Common myeloid progenitor, CD34-positive (primary cell): ENCODE measurements around the gene SLC28A2.

ENCODE experiments used
- CTCF ChIA-PET: fragments of 350-600 bp; sonication (Branson Sonifier 250); formaldehyde crosslinking; loops from one replicate; lab custom pipeline; 2021; ENCODE audit warnings: antibody characterized with exemption; lab: Charles Lee
- POLR2A ChIA-PET: fragments of 350-600 bp; sonication (Branson Sonifier 250); formaldehyde crosslinking; loops from one replicate; lab custom pipeline; 2021; ENCODE audit warnings: antibody characterized with exemption; lab: Charles Lee
- DNase-seq, 3 donors: peaks; one replicate each; pipeline versions ENCODE4 v3.0.0 to v3.0.0-alpha.2; 2013
- H3K27ac ChIP-seq, 2 experiments: 1 replicate in 1 of 2; 2 replicates in 1 of 2; pipeline ENCODE4 v1.7.0; 2013; ENCODE audit warnings: inconsistent platforms in 2 of 2, low read length in 2 of 2, mild to moderate bottlenecking in 2 of 2, low read depth in 1 of 2, moderate library complexity in 1 of 2; ENCODE audit not compliant: severe bottlenecking in 2 of 2, insufficient read depth in 1 of 2, poor library complexity in 1 of 2
- H3K27me3 ChIP-seq, 5 experiments: replicated peaks in 2 of 5; 1 replicate in 3 of 5; 2 replicates in 2 of 5; pipeline versions ENCODE4 v1.6.1 to v1.7.0; 2013; ENCODE audit warnings: low read length in 4 of 5, mild to moderate bottlenecking in 2 of 5, moderate library complexity in 2 of 5, inconsistent platforms in 1 of 5; ENCODE audit not compliant: insufficient read depth in 5 of 5, control insufficient read depth in 4 of 5
- H3K36me3 ChIP-seq, 4 experiments: 1 replicate in 2 of 4; 2 replicates in 2 of 4; pipeline versions ENCODE4 v1.6.1 to v1.7.0; 2013; ENCODE audit warnings: low read length in 3 of 4, control low read depth in 1 of 4, mild to moderate bottlenecking in 1 of 4; ENCODE audit not compliant: control insufficient read depth in 4 of 4, insufficient read depth in 4 of 4
- H3K4me1 ChIP-seq, 4 experiments: 1 replicate in 3 of 4; 2 replicates in 1 of 4; pipeline versions ENCODE4 v1.6.1 to v1.7.1; 2013; ENCODE audit warnings: low read length in 3 of 4, mild to moderate bottlenecking in 3 of 4, control low read depth in 1 of 4, inconsistent platforms in 1 of 4, moderate library complexity in 1 of 4; ENCODE audit not compliant: control insufficient read depth in 4 of 4, insufficient read depth in 4 of 4; ENCODE audit errors: control extremely low read depth in 1 of 4
- H3K4me3 ChIP-seq, 7 experiments: 1 replicate in 4 of 7; 2 replicates in 3 of 7; pipeline versions ENCODE4 v1.5.1 to v1.7.0; 2013; ENCODE audit warnings: mild to moderate bottlenecking in 7 of 7, low read length in 6 of 7, moderate library complexity in 6 of 7, inconsistent platforms in 2 of 7, low read depth in 2 of 7, control low read depth in 1 of 7; ENCODE audit not compliant: insufficient read depth in 4 of 7, control insufficient read depth in 1 of 7; ENCODE audit errors: extremely low read depth in 1 of 7
- H3K9me3 ChIP-seq, 5 experiments: 1 replicate in 4 of 5; 2 replicates in 1 of 5; pipeline versions ENCODE4 v1.6.1 to v1.7.1; 2013; ENCODE audit warnings: low read length in 4 of 5, mild to moderate bottlenecking in 2 of 5, inconsistent platforms in 1 of 5, low read depth in 1 of 5, moderate library complexity in 1 of 5; ENCODE audit not compliant: control insufficient read depth in 4 of 5, insufficient read depth in 2 of 5; ENCODE audit errors: control extremely low read depth in 1 of 5
- WGBS: methylation state at CpG from one replicate; pipeline ENCODE4 v1.1.5; 2013; ENCODE audit not compliant: insufficient coverage; 5-methylcytosine and 5-hydroxymethylcytosine counted together

The SLC28A2 gene

GRCh38 chr15:45259796-45260195, 7.8 kb downstream of the SLC28A2 start:
- Histone ChIP-seq H3K4me3 (no peak overlapping the region), H3K4me1 (peaks cover 0 to 21% (median 3%) of the 10 kb centered on the region in 4 experiments), H3K27me3 (no peaks in the 10 kb centered on the region), H3K9me3 (peaks cover 0 to 2% (median 0%) of the 10 kb centered on the region in 5 experiments), H3K36me3 (no peaks in the 10 kb centered on the region), H3K27ac (no peak overlapping the region)
- POLR2A ChIA-PET, result no interaction called here
- no CpG with 5 or more reads among the region's 2 CpGs for WGBS
- CTCF ChIA-PET, result interaction anchor here (0.8 to 2.0 kb wide), 2 partner anchors 55 to 96 kb away, joined by 3 to 5 read pairs; no protein-coding TSS in a partner anchor
- peak; percentile 30 to 85 (median 72) for DNase-seq

GRCh38 chr15:45262906-45263461, 10.9 kb downstream of the SLC28A2 start:
- H3K27ac ChIP-seq, result no peak overlapping the region
- no peaks in the 10 kb centered on the region for H3K36me3 ChIP-seq
- H3K27me3 ChIP-seq, result no peaks in the 10 kb centered on the region
- POLR2A ChIA-PET, result no interaction called here
- peak overlapping the region in 1 of 7 experiments; percentile 8 for H3K4me3 ChIP-seq
- CTCF ChIA-PET, result interaction anchor here (0.6 to 0.8 kb wide), 3 partner anchors 10 to 100 kb away, joined by 3 read pairs; no protein-coding TSS in a partner anchor
- peaks cover 0 to 21% (median 3%) of the 10 kb centered on the region in 4 experiments for H3K4me1 ChIP-seq
- WGBS, result 96% methylated on average over 2 of the region's 4 CpGs
- no peak for DNase-seq
- peaks cover 0 to 2% (median 0%) of the 10 kb centered on the region in 5 experiments for H3K9me3 ChIP-seq

GRCh38 chr15:45263854-45264253, 11.8 kb downstream of the SLC28A2 start:
- Histone ChIP-seq H3K4me3 (no peak overlapping the region), H3K36me3 (no peaks in the 10 kb centered on the region), H3K9me3 (no peaks in the 10 kb centered on the region), H3K27me3 (no peaks in the 10 kb centered on the region), H3K4me1 (peaks cover 0 to 21% (median 3%) of the 10 kb centered on the region in 4 experiments), H3K27ac (no peak overlapping the region)
- no peak for DNase-seq
- ChIA-PET POLR2A (no interaction called here), CTCF (no interaction called here)
- no CpG with 5 or more reads among the region's 2 CpGs for WGBS

GRCh38 chr15:45265506-45265905, 13.5 kb downstream of the SLC28A2 start:
- H3K27me3 ChIP-seq, result no peaks in the 10 kb centered on the region
- ChIA-PET CTCF (interaction anchor here (1.0 to 3.3 kb wide), 5 partner anchors 10 to 104 kb away, joined by 3 to 10 read pairs (median 5); no protein-coding TSS in a partner anchor), POLR2A (no interaction called here)
- DNase-seq, result no peak
- H3K27ac ChIP-seq, result no peak overlapping the region
- no peak overlapping the region for H3K4me3 ChIP-seq
- 93% methylated on average over 2 of the region's 3 CpGs for WGBS
- H3K36me3 ChIP-seq, result no peaks in the 10 kb centered on the region
- no peaks in the 10 kb centered on the region for H3K9me3 ChIP-seq
- H3K4me1 ChIP-seq, result peaks cover 0 to 11% (median 0%) of the 10 kb centered on the region in 4 experiments

GRCh38 chr15:45268135-45268534, 16.1 kb downstream of the SLC28A2 start:
- H3K4me3 ChIP-seq, result no peak overlapping the region
- DNase-seq, result peak; percentile 14 to 37 (median 24)
- no peak overlapping the region for H3K27ac ChIP-seq
- no peaks in the 10 kb centered on the region for H3K4me1 ChIP-seq
- no peaks in the 10 kb centered on the region for H3K27me3 ChIP-seq
- CTCF ChIA-PET, result interaction anchor here (1.1 to 3.3 kb wide), 4 partner anchors 9 to 145 kb away, joined by 3 to 10 read pairs (median 6); no protein-coding TSS in a partner anchor
- no peaks in the 10 kb centered on the region for H3K36me3 ChIP-seq
- WGBS, result no CpG with 5 or more reads among the region's 2 CpGs
- POLR2A ChIA-PET, result no interaction called here
- no peaks in the 10 kb centered on the region for H3K9me3 ChIP-seq

DNA sequence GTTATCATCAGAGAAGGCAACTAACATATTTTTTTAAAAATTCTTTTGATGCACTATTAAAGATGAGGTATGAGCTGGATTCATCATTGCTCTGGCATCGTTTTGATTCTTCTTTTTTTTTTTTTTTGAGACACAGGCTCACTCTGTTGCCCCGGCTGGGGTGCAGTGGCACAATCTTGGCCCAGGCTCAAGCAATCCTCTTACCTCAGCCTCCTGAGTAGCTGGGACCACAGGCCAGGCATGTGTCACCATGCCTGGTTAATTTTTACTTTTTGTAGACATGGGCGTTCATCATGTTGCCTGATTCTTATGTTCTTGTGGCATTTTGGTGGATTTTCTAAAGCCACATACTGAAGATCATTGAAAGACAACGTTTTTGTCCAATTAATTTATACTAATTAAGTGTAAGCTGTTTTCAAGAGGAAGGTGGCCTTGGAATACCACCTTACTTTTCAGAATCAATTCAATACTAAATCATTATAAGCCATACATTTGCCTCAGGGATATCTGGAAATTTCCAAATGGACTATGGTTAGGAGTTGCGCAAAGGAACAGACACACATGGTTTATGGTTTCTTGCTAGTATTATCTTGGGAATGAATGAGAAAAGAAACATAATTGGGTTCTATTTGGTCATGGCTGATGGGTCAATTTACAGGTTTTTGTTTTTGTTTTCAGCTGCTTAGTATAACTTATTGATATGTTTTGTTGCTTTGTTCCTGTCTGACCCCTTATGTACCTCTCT, 22.8 kb downstream of the SLC28A2 start:
- Histone ChIP-seq H3K27ac (no peak overlapping the region), H3K36me3 (no peaks in the 10 kb centered on the region), H3K9me3 (no peaks in the 10 kb centered on the region), H3K27me3 (no peaks in the 10 kb centered on the region), H3K4me3 (no peak overlapping the region), H3K4me1 (peaks cover 9 to 15% (median 11%) of the 10 kb centered on the region in 4 experiments)
- WGBS, result 81% methylated on average over 2 of the region's 5 CpGs
- CTCF ChIA-PET, result interaction anchor here (0.8 to 2.0 kb wide), 6 partner anchors 10 to 148 kb away, joined by 3 to 9 read pairs (median 4); no protein-coding TSS in a partner anchor
- DNase-seq, result no peak
- POLR2A ChIA-PET, result no interaction called here

- DNase-seq, result peak; percentile 39 to 57 (median 43)
- peaks cover 11 to 20% (median 14%) of the 10 kb centered on the region in 4 experiments for H3K4me1 ChIP-seq
- POLR2A ChIA-PET, result no interaction called here
- no CpG with 5 or more reads among the region's 2 CpGs for WGBS
- no peaks in the 10 kb centered on the region for H3K9me3 ChIP-seq
- no peaks in the 10 kb centered on the region for H3K36me3 ChIP-seq
- H3K27me3 ChIP-seq, result no peaks in the 10 kb centered on the region
- H3K4me3 ChIP-seq, result no peak overlapping the region
- H3K27ac ChIP-seq, result no peak overlapping the region
- CTCF ChIA-PET, result interaction anchor here (1.0 to 2.0 kb wide), 5 partner anchors 9 to 109 kb away, joined by 3 to 6 read pairs (median 4); no protein-coding TSS in a partner anchor
These were observed 24.8 kb downstream of the SLC28A2 start for GRCh38 chr15:45276831-45277230.
